B cell (primary cell): ENCODE measurements around the gene GAREM1. TPM values are rescaled to one million over a fixed set of nuclear protein-coding genes. Genes with fewer than 3 reads are reported as not detected.

ENCODE experiments used
- ATAC-seq: fragments of 200-7000 bp; cut with Tn5 transposase; one replicate; pipeline ENCODE4 v1.10.0; 2021; ENCODE audit warnings: low read depth, mild to moderate bottlenecking, moderate number of reproducible peaks, moderate library complexity
- CTCF ChIA-PET: fragments of 350-600 bp; sonication (Branson Sonifier 250); formaldehyde crosslinking; loops from one replicate; lab custom pipeline; 2021; ENCODE audit warnings: antibody characterized with exemption, inconsistent platforms; lab: Charles Lee
- POLR2A ChIA-PET: fragments of 350-600 bp; sonication (Branson Sonifier 250); formaldehyde crosslinking; loops from one replicate; lab custom pipeline; 2021; ENCODE audit warnings: antibody characterized with exemption; lab: Charles Lee
- DNase-seq: peaks from one replicate; pipeline ENCODE4 v3.0.0; 2013
- H2AFZ ChIP-seq: 2 replicates; pipeline ENCODE4 v1.6.1; 2012; ENCODE audit warnings: mild to moderate bottlenecking, low read depth, low read length; ENCODE audit not compliant: insufficient read depth, poor library complexity, severe bottlenecking
- H3K27ac ChIP-seq, 2 donors: 1 replicate in 1 of 2; 2 replicates in 1 of 2; pipeline ENCODE4 v1.5.1; 2012 to 2013; ENCODE audit warnings: low read length in 2 of 2, mild to moderate bottlenecking in 2 of 2, moderate library complexity in 1 of 2
- H3K27me3 ChIP-seq, 4 experiments: fragments of 200-600 bp in 1 of 4; sonication (generic) in 1 of 4; replicated peaks in 1 of 4; 1 replicate in 2 of 4; 2 replicates in 2 of 4; pipeline versions ENCODE4 v1.6.1 to v1.7.0; 2013 to 2016; ENCODE audit warnings: low read length in 3 of 4, mild to moderate bottlenecking in 2 of 4, mixed read lengths in 1 of 4, moderate library complexity in 1 of 4; ENCODE audit not compliant: insufficient read depth in 4 of 4, control insufficient read depth in 3 of 4; ENCODE audit errors: control extremely low read depth in 1 of 4
- H3K36me3 ChIP-seq, 2 experiments: replicated peaks in 1 of 2; 1 replicate in 1 of 2; 2 replicates in 1 of 2; pipeline versions ENCODE4 v1.6.1 to v1.7.1; 2013; ENCODE audit warnings: low read length in 1 of 2; ENCODE audit not compliant: insufficient read depth in 2 of 2, control insufficient read depth in 1 of 2; ENCODE audit errors: control extremely low read depth in 1 of 2, extremely low read depth in 1 of 2
- H3K4me1 ChIP-seq, 2 donors: fragments of 200-600 bp in 1 of 2; sonication (generic) in 1 of 2; 1 replicate in 1 of 2; 2 replicates in 1 of 2; pipeline versions ENCODE4 v1.5.1 to v1.6.1; 2013 to 2017; ENCODE audit warnings: low read length in 2 of 2; ENCODE audit not compliant: control insufficient read depth in 2 of 2, insufficient read depth in 2 of 2
- H3K4me2 ChIP-seq: replicated peaks from 2 replicates; pipeline ENCODE3; 2012; ENCODE audit warnings: mild to moderate bottlenecking, low read depth, low read length; ENCODE audit not compliant: poor library complexity, severe bottlenecking
- H3K4me3 ChIP-seq, 5 experiments: fragments of 200-600 bp in 1 of 5; sonication (generic) in 1 of 5; 1 replicate in 3 of 5; 2 replicates in 2 of 5; pipeline versions ENCODE4 v1.5.1 to v1.7.0; 2011 to 2016; ENCODE audit warnings: low read length in 4 of 5, mild to moderate bottlenecking in 4 of 5, low read depth in 2 of 5, control low read depth in 1 of 5, moderate library complexity in 1 of 5; ENCODE audit not compliant: insufficient read depth in 1 of 5; ENCODE audit errors: control extremely low read depth in 1 of 5, extremely low read depth in 1 of 5
- H3K79me2 ChIP-seq: fragments of 200-600 bp; sonication (generic); one replicate; pipeline ENCODE4 v1.6.0; 2016; ENCODE audit warnings: low read length; ENCODE audit not compliant: control insufficient read depth, insufficient read depth
- H3K9ac ChIP-seq: fragments of 200-600 bp; sonication (generic); 2 replicates; pipeline ENCODE4 v1.6.1; 2017; ENCODE audit warnings: mild to moderate bottlenecking, low read length, moderate library complexity
- H3K9me3 ChIP-seq, 3 donors: one replicate each; pipeline versions ENCODE4 v1.6.1 to v1.7.1; 2013; ENCODE audit warnings: low read length in 2 of 3; ENCODE audit not compliant: control insufficient read depth in 2 of 3, insufficient read depth in 1 of 3; ENCODE audit errors: control extremely low read depth in 1 of 3
- H4K20me1 ChIP-seq: 2 replicates; pipeline ENCODE4 v1.6.0; 2012; ENCODE audit warnings: mild to moderate bottlenecking, low read length; ENCODE audit not compliant: insufficient read depth, control insufficient read depth, poor library complexity, severe bottlenecking
- H3K27ac Mint-ChIP-seq: one replicate; pipeline ENCODE4 v1.8.0; 2021; ENCODE audit warnings: mixed read lengths
- H3K27me3 Mint-ChIP-seq: one replicate; pipeline ENCODE4 v1.8.0; 2021; ENCODE audit warnings: mixed read lengths
- H3K4me1 Mint-ChIP-seq: one replicate; pipeline ENCODE4 v1.8.0; 2021; ENCODE audit warnings: mixed read lengths
- H3K4me3 Mint-ChIP-seq: one replicate; pipeline ENCODE4 v1.8.0; 2021; ENCODE audit warnings: mixed read lengths
- H3K9me3 Mint-ChIP-seq: one replicate; pipeline ENCODE4 v1.8.0; 2022; ENCODE audit warnings: mixed read lengths; ENCODE audit not compliant: insufficient read depth
- EZH2 ChIP-seq: IDR thresholded peaks from 2 replicates; pipeline ENCODE4 v1.6.1; 2012; ENCODE audit warnings: borderline replicate concordance, low read depth, mild to moderate bottlenecking, moderate library complexity, low read length; ENCODE audit not compliant: insufficient read depth, poor library complexity, severe bottlenecking
- WGBS: methylation state at CpG from one replicate; pipeline ENCODE4 v1.1.5; 2013; ENCODE audit warnings: missing lambda C conversion rate; ENCODE audit not compliant: insufficient coverage; 5-methylcytosine and 5-hydroxymethylcytosine counted together
- intact Hi-C: fragments of 100-400 bp; cut with micrococcal nuclease; formaldehyde crosslinking; loops from one replicate; pipeline ENCODE4 v1.10.0; 2022
- polyA plus RNA-seq: library from polyadenylated mRNA; depleted of rRNA; stranded (reverse); fragments of >200 nt; gene quantifications from 2 replicates; pipeline ENCODE4 v1.2.3, GENCODE V29; 2012
- total RNA-seq, 2 donors: library from RNA; stranded (reverse); fragments of 120-200 nt in 1 of 2; gene quantifications; 1 replicate in 1 of 2; 2 replicates in 1 of 2; pipeline versions ENCODE4 v1.2.3 to v1.2.4, GENCODE V29; 2013 to 2022
- TF ChIP-seq, protein P1 (sequence below): fragments of 200-600 bp; IDR thresholded peaks from one replicate; pipeline ENCODE4 v1.8.0; 2022; ENCODE audit warnings: antibody characterized with exemption, mild to moderate bottlenecking

GAREM1 gene
- total and polyA plus RNA-seq, 2 donors (not counting 1 experiment from before 2014, with no cell fraction given): not detected

DNA sequence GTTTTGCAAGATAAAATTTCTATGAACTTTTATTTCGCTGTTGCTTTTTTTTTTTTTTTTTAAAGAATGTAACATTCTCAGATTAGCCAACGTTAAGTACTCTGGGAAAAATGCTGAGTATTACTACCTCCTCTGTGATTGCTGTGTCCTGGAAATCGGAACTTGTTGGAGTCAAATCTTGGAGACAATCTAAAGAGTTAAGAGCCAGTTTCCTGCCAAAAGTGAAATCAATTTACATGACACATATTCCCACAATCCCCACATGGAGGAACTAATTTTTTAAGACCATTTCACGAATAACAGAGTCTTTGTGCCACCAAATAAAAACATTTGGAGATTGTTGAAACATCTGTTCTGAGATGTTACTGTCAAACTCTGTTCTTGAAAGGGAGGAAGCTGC lies 153.0 kb downstream of the GAREM1 start:
- CTCF ChIA-PET: no interaction called here
- POLR2A ChIA-PET: no interaction called here
- Mint-ChIP-seq H3K4me1 (no peaks in the 10 kb centered on the region), H3K27me3 (peaks cover 4% of the 10 kb centered on the region), H3K27ac (no peak overlapping the region), H3K9me3 (no peaks in the 10 kb centered on the region), H3K4me3 (no peak overlapping the region)
- H3K27me3 ChIP-seq: no peaks in the 10 kb centered on the region
- no peak overlapping the region for H3K27ac ChIP-seq
- WGBS: 50% methylated on average over 1 of the region's 4 CpGs
- no peak for ATAC-seq
- DNase-seq: no peak
- no peaks in the 10 kb centered on the region for H3K9me3 ChIP-seq
- no peaks in the 10 kb centered on the region for H3K79me2 ChIP-seq
- H3K4me3 ChIP-seq: no peak overlapping the region
- H3K4me2 ChIP-seq: no peak overlapping the region
- no peaks in the 10 kb centered on the region for H3K36me3 ChIP-seq
- H2AFZ ChIP-seq: no peak overlapping the region
- no peak for TF ChIP-seq EZH2
- TF ChIP-seq, protein P1, sequence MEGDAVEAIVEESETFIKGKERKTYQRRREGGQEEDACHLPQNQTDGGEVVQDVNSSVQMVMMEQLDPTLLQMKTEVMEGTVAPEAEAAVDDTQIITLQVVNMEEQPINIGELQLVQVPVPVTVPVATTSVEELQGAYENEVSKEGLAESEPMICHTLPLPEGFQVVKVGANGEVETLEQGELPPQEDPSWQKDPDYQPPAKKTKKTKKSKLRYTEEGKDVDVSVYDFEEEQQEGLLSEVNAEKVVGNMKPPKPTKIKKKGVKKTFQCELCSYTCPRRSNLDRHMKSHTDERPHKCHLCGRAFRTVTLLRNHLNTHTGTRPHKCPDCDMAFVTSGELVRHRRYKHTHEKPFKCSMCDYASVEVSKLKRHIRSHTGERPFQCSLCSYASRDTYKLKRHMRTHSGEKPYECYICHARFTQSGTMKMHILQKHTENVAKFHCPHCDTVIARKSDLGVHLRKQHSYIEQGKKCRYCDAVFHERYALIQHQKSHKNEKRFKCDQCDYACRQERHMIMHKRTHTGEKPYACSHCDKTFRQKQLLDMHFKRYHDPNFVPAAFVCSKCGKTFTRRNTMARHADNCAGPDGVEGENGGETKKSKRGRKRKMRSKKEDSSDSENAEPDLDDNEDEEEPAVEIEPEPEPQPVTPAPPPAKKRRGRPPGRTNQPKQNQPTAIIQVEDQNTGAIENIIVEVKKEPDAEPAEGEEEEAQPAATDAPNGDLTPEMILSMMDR: no peak
- H3K4me1 ChIP-seq: no peaks in the 10 kb centered on the region
- H3K9ac ChIP-seq: no peak overlapping the region
- no peaks in the 10 kb centered on the region for H4K20me1 ChIP-seq
- intact Hi-C loops: no loop called here

GRCh38 chr18:32315881-32316280 lies 154.8 kb downstream of the GAREM1 start:
- no peaks in the 10 kb centered on the region for H3K27me3 ChIP-seq
- no peaks in the 10 kb centered on the region for H4K20me1 ChIP-seq
- no peaks in the 10 kb centered on the region for H3K36me3 ChIP-seq
- H2AFZ ChIP-seq: no peak overlapping the region
- H3K27ac ChIP-seq: no peak overlapping the region
- ATAC-seq (no peak), DNase-seq (no peak)
- no peaks in the 10 kb centered on the region for H3K9me3 ChIP-seq
- no peak overlapping the region for H3K4me2 ChIP-seq
- H3K79me2 ChIP-seq: no peaks in the 10 kb centered on the region
- no peak overlapping the region for H3K4me3 Mint-ChIP-seq
- peaks cover 4% of the 10 kb centered on the region for H3K27me3 Mint-ChIP-seq
- ChIA-PET POLR2A (no interaction called here), CTCF (no interaction called here)
- intact Hi-C loops: no loop called here
- WGBS: no CpG with 5 or more reads among the region's 1 CpG
- TF ChIP-seq EZH2: no peak
- TF ChIP-seq, protein P1: no peak
- no peaks in the 10 kb centered on the region for H3K9me3 Mint-ChIP-seq
- H3K9ac ChIP-seq: no peak overlapping the region
- no peaks in the 10 kb centered on the region for H3K4me1 ChIP-seq
- no peaks in the 10 kb centered on the region for H3K4me1 Mint-ChIP-seq
- no peak overlapping the region for H3K4me3 ChIP-seq
- no peak overlapping the region for H3K27ac Mint-ChIP-seq
